HEK293 (cell line): ENCODE results near the gene RRAGC.

Experiments
- CTCF ChIA-PET: fragments of 350-600 bp; formaldehyde crosslinking; extraction: SDS; loops from one replicate; lab custom pipeline; 2021; ENCODE audit warnings: antibody characterized with exemption; lab: Yijun Ruan, JAX
- POLR2A ChIA-PET: fragments of 300-600 bp; formaldehyde crosslinking; extraction: SDS; loops from one replicate; lab custom pipeline; 2020; ENCODE audit warnings: antibody characterized with exemption, inconsistent platforms; lab: Yijun Ruan, JAX
- H3K27ac ChIP-seq: fragments of 200-500 bp; sonication (Bioruptor generic); 2 replicates; pipeline ENCODE4 v1.5.1; 2014; ENCODE audit warnings: low read depth, low read length, control low read depth, inconsistent platforms; ENCODE audit errors: extremely low read depth
- H3K36me3 ChIP-seq, 2 experiments: fragments of 200-500 bp in 1 of 2; sonication (Bioruptor generic) in 1 of 2; 1 replicate in 1 of 2; 2 replicates in 1 of 2; pipeline ENCODE4 v1.5.1; 2014 to 2017; ENCODE audit warnings: inconsistent platforms in 2 of 2, low read length in 2 of 2; ENCODE audit not compliant: control insufficient read depth in 2 of 2, insufficient read depth in 1 of 2
- H3K4me1 ChIP-seq: fragments of 200-500 bp; sonication (Bioruptor generic); 2 replicates; pipeline ENCODE4 v1.5.1; 2014; ENCODE audit warnings: mild to moderate bottlenecking, low read length, inconsistent platforms; ENCODE audit not compliant: control insufficient read depth, insufficient read depth
- H3K4me3 ChIP-seq: 2 replicates; pipeline ENCODE4 v1.5.1; 2011; ENCODE audit warnings: low read depth, mild to moderate bottlenecking, control low read depth, low read length, moderate library complexity
- H3K9me3 ChIP-seq: fragments of 200-500 bp; sonication (Bioruptor generic); 2 replicates; pipeline ENCODE4 v1.5.1; 2014; ENCODE audit warnings: low read depth, low read length, inconsistent platforms; ENCODE audit not compliant: control insufficient read depth, insufficient read depth
- BCL11A ChIP-seq: fragments of 450-650 bp; formaldehyde crosslinking; IDR thresholded peaks from 2 replicates; pipeline ENCODE4 v1.5.1; 2016; ENCODE audit warnings: low read depth, missing biosample characterization, missing genetic modification characterization
- MZF1 ChIP-seq: fragments of 450-650 bp; formaldehyde crosslinking; IDR thresholded peaks from 2 replicates; pipeline ENCODE4 v1.5.1; 2017; ENCODE audit warnings: missing biosample characterization, missing genetic modification characterization, borderline replicate concordance
- OSR2 ChIP-seq: fragments of 450-650 bp; formaldehyde crosslinking; IDR thresholded peaks from 2 replicates; pipeline ENCODE4 v1.5.1; 2016; ENCODE audit warnings: missing biosample characterization, missing genetic modification characterization
- PRDM1 ChIP-seq: fragments of 450-650 bp; formaldehyde crosslinking; IDR thresholded peaks from 2 replicates; pipeline ENCODE4; 2016; ENCODE audit warnings: missing biosample characterization, missing genetic modification characterization
- SETDB1 ChIP-seq: IDR thresholded peaks from one replicate; pipeline ENCODE4 v1.6.1; 2017; ENCODE audit warnings: mild to moderate bottlenecking, low read length, moderate library complexity, mixed read lengths; ENCODE audit not compliant: insufficient read length
- SP2 ChIP-seq: fragments of 450-650 bp; formaldehyde crosslinking; IDR thresholded peaks from 2 replicates; pipeline ENCODE4 v1.5.1; 2016; ENCODE audit warnings: missing biosample characterization, missing genetic modification characterization
- ZBTB11 ChIP-seq: fragments of 450-650 bp; formaldehyde crosslinking; conservative IDR thresholded peaks from 2 replicates; pipeline ENCODE4 v1.5.1; 2016; ENCODE audit warnings: low read depth, missing biosample characterization, missing genetic modification characterization
- ZBTB26 ChIP-seq: fragments of 450-650 bp; formaldehyde crosslinking; optimal IDR thresholded peaks from 2 replicates; pipeline ENCODE3; 2016; ENCODE audit warnings: missing biosample characterization, mild to moderate bottlenecking, missing genetic modification characterization
- ZBTB7A ChIP-seq: fragments of 450-650 bp; formaldehyde crosslinking; IDR thresholded peaks from 2 replicates; pipeline ENCODE4 v1.5.1; 2016; ENCODE audit warnings: low read depth, missing biosample characterization, missing genetic modification characterization
- ZFP3 ChIP-seq: fragments of 450-650 bp; formaldehyde crosslinking; IDR thresholded peaks from 2 replicates; pipeline ENCODE4 v1.5.1; 2016; ENCODE audit warnings: low read depth, missing biosample characterization, missing genetic modification characterization
- ZFP37 ChIP-seq: fragments of 450-650 bp; formaldehyde crosslinking; IDR thresholded peaks from 2 replicates; pipeline ENCODE4 v1.5.1; 2016; ENCODE audit warnings: missing biosample characterization, missing genetic modification characterization
- ZNF24 ChIP-seq: fragments of 450-650 bp; formaldehyde crosslinking; IDR thresholded peaks from 2 replicates; pipeline ENCODE4 v1.5.1; 2016; ENCODE audit warnings: missing biosample characterization, missing genetic modification characterization
- ZNF394 ChIP-seq: fragments of 450-650 bp; formaldehyde crosslinking; IDR thresholded peaks from 2 replicates; pipeline ENCODE4 v1.5.1; 2016; ENCODE audit warnings: missing biosample characterization, missing genetic modification characterization, mild to moderate bottlenecking, moderate library complexity, borderline replicate concordance
- ZNF423 ChIP-seq: fragments of 450-650 bp; formaldehyde crosslinking; IDR thresholded peaks from 2 replicates; pipeline ENCODE4 v1.5.1; 2016; ENCODE audit warnings: missing biosample characterization, missing genetic modification characterization
- ZNF514 ChIP-seq: fragments of 450-650 bp; formaldehyde crosslinking; IDR thresholded peaks from 2 replicates; pipeline ENCODE4 v1.5.1; 2016; ENCODE audit warnings: missing biosample characterization, missing genetic modification characterization
- ZNF624 ChIP-seq: fragments of 450-650 bp; formaldehyde crosslinking; IDR thresholded peaks from 2 replicates; pipeline ENCODE4 v1.5.1; 2017; ENCODE audit warnings: missing biosample characterization, missing genetic modification characterization
- ZNF626 ChIP-seq: fragments of 450-650 bp; sonication (Bioruptor Pico); formaldehyde crosslinking; IDR thresholded peaks from 2 replicates; pipeline ENCODE4 v1.5.1; 2018; ENCODE audit warnings: missing biosample characterization, missing genetic modification characterization, inconsistent platforms
- ZNF670 ChIP-seq: fragments of 450-650 bp; formaldehyde crosslinking; IDR thresholded peaks from 2 replicates; pipeline ENCODE4 v1.5.1; 2016; ENCODE audit warnings: missing biosample characterization, missing genetic modification characterization, low read depth
- ZNF747 ChIP-seq: fragments of 450-650 bp; formaldehyde crosslinking; IDR thresholded peaks from 2 replicates; pipeline ENCODE4 v1.5.1; 2016; ENCODE audit warnings: missing biosample characterization, missing genetic modification characterization
- ZNF792 ChIP-seq: fragments of 450-650 bp; formaldehyde crosslinking; IDR thresholded peaks from 2 replicates; pipeline ENCODE4 v1.5.1; 2016; ENCODE audit warnings: missing biosample characterization, missing genetic modification characterization
- ZSCAN30 ChIP-seq: fragments of 450-650 bp; IDR thresholded peaks from 2 replicates; pipeline ENCODE4 v1.5.1; 2018; ENCODE audit warnings: missing biosample characterization, mild to moderate bottlenecking, missing genetic modification characterization, moderate library complexity
- ZSCAN4 ChIP-seq: fragments of 450-650 bp; formaldehyde crosslinking; IDR thresholded peaks from 2 replicates; pipeline ENCODE4 v1.5.1; 2017; ENCODE audit warnings: missing biosample characterization, missing genetic modification characterization
- ZSCAN5A ChIP-seq: fragments of 450-650 bp; formaldehyde crosslinking; IDR thresholded peaks from 2 replicates; pipeline ENCODE4 v1.5.1; 2016; ENCODE audit warnings: missing biosample characterization, missing genetic modification characterization

The RRAGC gene

GRCh38 chr1:38873027-38873969, 13.7 kb upstream of the RRAGC start, which contains the start of gene MYCBP (continued):
- 0 out of 2 replicates have a peak, but pooled peaks have one; percentile 53 for TF ChIP-seq ZBTB7A (tag by site-specific recombination)
- TF ChIP-seq ZNF624: no peak
- peak; percentile 58; the same call in 1 of the 2 replicates for TF ChIP-seq OSR2 (tag by site-specific recombination)
- TF ChIP-seq ZNF423 (tag by site-specific recombination): no peak
- no peak for TF ChIP-seq SETDB1
- TF ChIP-seq ZBTB26 (tag by site-specific recombination): peak; percentile 89
- peak; percentile 86 for TF ChIP-seq SP2 (tag by site-specific recombination)
- no peak for TF ChIP-seq ZNF670 (tag by site-specific recombination)
- no peak for TF ChIP-seq ZNF792 (tag by site-specific recombination)
- TF ChIP-seq ZNF514: no peak
- TF ChIP-seq ZSCAN4 (tag by site-specific recombination): no peak
- no peak for TF ChIP-seq ZNF24
- TF ChIP-seq MZF1: no peak
- no peak for TF ChIP-seq ZNF626 (tag by site-specific recombination)
- TF ChIP-seq ZNF747: no peak

GRCh38 chr1:38872401-38873026, 12.9 kb upstream of the RRAGC start:
- ChIA-PET CTCF (interaction anchor here (0.5 to 0.6 kb wide), 2 partner anchors 195 to 666 kb away, joined by 3 read pairs; no protein-coding TSS in a partner anchor), POLR2A (interaction anchor here (0.5 to 1.4 kb wide), 4 partner anchors 9 to 284 kb away, joined by 3 to 6 read pairs (median 4); partner anchors contain the start of gene GJA9)
- Histone ChIP-seq H3K4me1 (peaks cover 4% of the 10 kb centered on the region; the same call in 1 of the 2 replicates), H3K36me3 (peaks cover 0 to 8% of the 10 kb centered on the region in 2 experiments; a peak in 2 of 3 replicates), H3K27ac (no peak overlapping the region; the same call in 1 of the 2 replicates), H3K4me3 (peak overlapping the region; percentile 95), H3K9me3 (no peaks in the 10 kb centered on the region)
- TF ChIP-seq ZNF394 (tag by site-specific recombination) (peak; percentile 67; the same call in 1 of the 2 replicates), ZBTB11 (tag by site-specific recombination) (peak; percentile 21; the same call in 1 of the 2 replicates), PRDM1 (tag by site-specific recombination) (0 out of 2 replicates have a peak, but pooled peaks have one; percentile 38), ZSCAN5A (tag by site-specific recombination) (no peak), ZFP37 (tag by site-specific recombination) (0 out of 2 replicates have a peak, but pooled peaks have one; percentile 57), ZFP3 (tag by site-specific recombination) (no peak), BCL11A (tag by site-specific recombination) (0 out of 2 replicates have a peak, but pooled peaks have one; percentile 41), ZSCAN30 (0 out of 2 replicates have a peak, but pooled peaks have one; percentile 37)
